GM19043 (cell line): ENCODE data around the gene PRTG.

Experiments used
- ATAC-seq: cut with Tn5 transposase; IDR thresholded peaks from one replicate; pipeline ENCODE4 v1.9.1; 2021; ENCODE audit warnings: low read depth; ENCODE audit not compliant: unreplicated experiment

Gene PRTG

DNA sequence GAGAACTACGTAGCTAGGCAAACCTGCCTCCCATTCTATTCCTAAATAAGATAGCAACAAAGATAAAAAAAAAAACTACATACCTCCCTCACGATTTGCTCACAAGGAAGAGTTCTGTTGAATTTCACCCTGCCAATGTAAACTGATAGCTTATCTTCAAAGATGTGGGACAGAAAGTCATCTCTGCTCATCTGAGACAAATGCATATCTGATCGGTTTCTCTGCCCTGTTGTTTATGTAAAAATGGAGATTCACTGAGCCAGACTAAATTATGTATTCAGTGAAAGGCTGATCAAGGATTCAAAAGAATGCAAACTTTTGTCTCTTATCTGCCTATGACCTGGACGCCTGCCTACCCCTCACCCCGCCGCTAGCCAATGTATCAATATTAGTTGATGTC is 166.0 kb downstream of the PRTG start:
- ATAC-seq: no peak

DNA sequence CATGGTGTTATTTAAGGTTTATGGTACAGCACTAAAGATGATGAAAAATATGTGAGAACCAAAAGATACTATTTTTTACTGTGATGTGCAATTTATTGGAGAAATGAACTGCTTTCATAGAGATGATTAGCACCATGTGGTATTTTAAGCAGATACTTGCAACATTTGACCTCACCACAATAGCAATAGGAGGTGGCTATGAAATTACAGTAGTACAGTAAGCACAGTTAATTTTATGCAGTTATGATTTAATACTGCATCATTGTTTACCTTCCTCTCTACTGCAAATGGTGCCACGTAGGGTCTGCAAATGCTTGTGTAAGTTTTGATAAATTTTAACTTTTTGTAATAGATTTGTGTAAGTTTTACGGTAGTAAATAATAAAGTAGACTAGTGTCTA is 168.9 kb downstream of the PRTG start:
- ATAC-seq: no peak

DNA sequence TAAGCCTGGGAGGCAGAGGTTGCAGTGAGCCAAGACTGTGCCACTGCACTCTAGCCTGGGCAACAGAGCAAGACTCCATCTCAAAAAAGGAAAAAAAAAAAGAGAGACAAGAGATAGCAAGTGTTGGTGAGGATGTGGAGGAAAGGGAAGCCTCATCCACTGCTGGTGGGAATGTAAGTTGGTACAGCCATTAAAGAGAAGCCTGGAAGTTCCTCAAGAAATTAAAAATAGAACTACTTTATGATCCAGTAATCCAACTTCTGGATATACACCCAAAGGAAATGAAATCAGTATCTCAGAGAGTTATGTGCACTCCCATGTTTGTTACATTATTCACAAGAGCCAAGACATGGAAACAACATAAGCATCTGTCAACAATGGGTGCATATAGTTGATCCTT is 169.7 kb downstream of the PRTG start:
- no peak for ATAC-seq

DNA sequence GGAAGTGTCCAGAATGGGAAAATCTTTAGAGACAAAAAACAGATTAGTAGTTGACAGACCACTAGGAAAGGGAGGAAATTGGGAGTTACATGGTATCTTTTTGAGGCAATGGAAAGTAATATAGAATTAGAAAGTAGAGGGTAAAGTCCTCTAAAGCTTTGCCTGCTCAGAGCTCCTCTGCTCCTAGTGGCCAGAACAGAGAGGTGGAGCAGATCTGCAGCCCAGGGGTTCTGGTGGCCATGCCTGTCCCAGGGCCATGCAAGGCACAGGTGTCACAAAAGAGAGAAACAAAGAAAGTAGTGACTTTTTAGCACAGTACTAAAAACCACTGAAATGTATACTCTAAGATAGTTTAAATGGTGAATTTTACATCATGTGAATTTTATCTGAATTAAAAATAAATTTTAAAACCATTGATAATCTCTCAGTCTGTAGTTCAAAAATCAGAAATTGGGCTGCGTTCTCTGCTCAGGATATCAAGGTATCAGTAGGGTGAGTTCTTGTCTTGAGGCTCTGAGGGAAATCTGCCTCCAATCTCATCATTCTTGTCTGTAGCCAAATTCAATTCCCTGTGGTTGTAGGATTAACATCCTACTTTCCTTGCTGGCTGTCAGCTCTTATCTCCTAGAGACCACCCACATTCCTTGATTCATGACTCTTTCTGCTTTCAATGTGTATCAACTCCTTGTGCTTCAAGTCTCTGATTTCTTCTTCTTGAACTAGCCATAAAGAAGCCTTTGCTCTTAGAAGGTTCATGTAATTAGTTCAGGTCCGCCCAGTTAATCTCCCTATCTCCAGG is 178.4 kb downstream of the PRTG start:
- no peak for ATAC-seq

DNA sequence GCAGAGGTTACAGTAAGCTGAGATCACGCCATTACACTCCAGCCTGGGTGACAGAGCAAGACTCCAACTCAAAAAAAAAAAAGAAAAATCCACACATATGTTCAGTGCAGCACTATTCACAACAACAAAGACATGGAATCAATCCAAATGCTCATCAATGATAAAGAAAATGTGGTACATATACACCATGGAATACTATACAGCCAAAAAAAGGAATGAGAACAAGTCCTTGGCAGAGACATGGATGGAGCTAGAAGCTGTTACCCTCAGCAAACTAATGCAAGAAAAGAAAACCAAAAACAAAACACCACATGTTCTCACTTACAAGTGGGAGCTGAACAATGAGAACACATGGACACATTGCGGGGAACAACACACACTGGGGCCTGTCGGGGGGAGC is 180.4 kb downstream of the PRTG start:
- ATAC-seq: no peak
